Activated CD8-positive, alpha-beta T cell treated with anti-CD3 and anti-CD28 coated beads for 36 hours (primary cell): ENCODE results near the gene GDF11. TPM values are rescaled to one million over a fixed set of nuclear protein-coding genes. Genes with fewer than 3 reads are reported as not detected.

Experiments
- ATAC-seq: fragments of 200-7000 bp; cut with Tn5 transposase; one replicate; pipeline ENCODE4 v1.10.0; 2021; ENCODE audit warnings: mild to moderate bottlenecking, moderate library complexity
- CTCF ChIA-PET: fragments of 350-600 bp; sonication (Branson Sonifier 250); formaldehyde crosslinking; loops from one replicate; lab custom pipeline; 2021; ENCODE audit warnings: antibody characterized with exemption; lab: Charles Lee
- POLR2A ChIA-PET: fragments of 350-600 bp; sonication (Branson Sonifier 250); formaldehyde crosslinking; loops from one replicate; lab custom pipeline; 2021; ENCODE audit warnings: antibody characterized with exemption; lab: Charles Lee
- DNase-seq: peaks from one replicate; pipeline ENCODE4 v3.0.0-alpha.2; 2020
- H3K27ac Mint-ChIP-seq: one replicate; pipeline ENCODE4 v1.8.0; 2021; ENCODE audit warnings: mild to moderate bottlenecking, mixed read lengths
- H3K27me3 Mint-ChIP-seq: one replicate; pipeline ENCODE4 v1.8.0; 2021; ENCODE audit warnings: mixed read lengths
- H3K36me3 Mint-ChIP-seq: one replicate; pipeline ENCODE4 v1.8.0; 2021; ENCODE audit warnings: low read depth, mixed read lengths
- H3K4me1 Mint-ChIP-seq: one replicate; pipeline ENCODE4 v1.8.0; 2021; ENCODE audit warnings: low read depth, mixed read lengths
- H3K4me3 Mint-ChIP-seq: one replicate; pipeline ENCODE4 v1.8.0; 2021; ENCODE audit warnings: mild to moderate bottlenecking, moderate library complexity, mixed read lengths
- H3K9me3 Mint-ChIP-seq: one replicate; pipeline ENCODE4 v1.8.0; 2021; ENCODE audit warnings: mixed read lengths
- intact Hi-C: fragments of 100-400 bp; cut with micrococcal nuclease; formaldehyde crosslinking; loops from one replicate; pipeline ENCODE4 v1.10.0; 2022
- total RNA-seq, 2 experiments: library from RNA; stranded (reverse); gene quantifications; one replicate each; pipeline ENCODE4 v1.2.3, GENCODE V29; 2021
- TF ChIP-seq, protein P1 (sequence below): fragments of 200-600 bp; IDR thresholded peaks from one replicate; pipeline ENCODE4 v1.8.0; 2022; ENCODE audit warnings: antibody characterized with exemption, mild to moderate bottlenecking

Gene GDF11
- total RNA-seq, 2 experiments from 2014 or later: 7.4 to 9.3 TPM

GRCh38 chr12:55707219-55707671 is 35.7 kb upstream of the GDF11 start:
- intact Hi-C loops: no loop called here
- H3K9me3 Mint-ChIP-seq: no peaks in the 10 kb centered on the region
- peak overlapping the region; percentile 63 for H3K4me3 Mint-ChIP-seq
- POLR2A ChIA-PET: interaction anchor here (1.1 to 2.8 kb wide), 2 partner anchors 8 to 44 kb away, joined by 3 to 13 read pairs; partner anchors contain the start of gene BLOC1S1
- peaks cover 12% of the 10 kb centered on the region for H3K4me1 Mint-ChIP-seq
- H3K27ac Mint-ChIP-seq: no peak overlapping the region
- peaks cover 22% of the 10 kb centered on the region for H3K27me3 Mint-ChIP-seq
- DNase-seq (peak; percentile 37), ATAC-seq (peak; percentile 41)
- CTCF ChIA-PET: interaction anchor here (0.7 to 2.3 kb wide), 5 partner anchors 8 to 32 kb away, joined by 3 to 10 read pairs (median 4); partner anchors contain the start of gene BLOC1S1
- H3K36me3 Mint-ChIP-seq: no peaks in the 10 kb centered on the region
- TF ChIP-seq, protein P1, sequence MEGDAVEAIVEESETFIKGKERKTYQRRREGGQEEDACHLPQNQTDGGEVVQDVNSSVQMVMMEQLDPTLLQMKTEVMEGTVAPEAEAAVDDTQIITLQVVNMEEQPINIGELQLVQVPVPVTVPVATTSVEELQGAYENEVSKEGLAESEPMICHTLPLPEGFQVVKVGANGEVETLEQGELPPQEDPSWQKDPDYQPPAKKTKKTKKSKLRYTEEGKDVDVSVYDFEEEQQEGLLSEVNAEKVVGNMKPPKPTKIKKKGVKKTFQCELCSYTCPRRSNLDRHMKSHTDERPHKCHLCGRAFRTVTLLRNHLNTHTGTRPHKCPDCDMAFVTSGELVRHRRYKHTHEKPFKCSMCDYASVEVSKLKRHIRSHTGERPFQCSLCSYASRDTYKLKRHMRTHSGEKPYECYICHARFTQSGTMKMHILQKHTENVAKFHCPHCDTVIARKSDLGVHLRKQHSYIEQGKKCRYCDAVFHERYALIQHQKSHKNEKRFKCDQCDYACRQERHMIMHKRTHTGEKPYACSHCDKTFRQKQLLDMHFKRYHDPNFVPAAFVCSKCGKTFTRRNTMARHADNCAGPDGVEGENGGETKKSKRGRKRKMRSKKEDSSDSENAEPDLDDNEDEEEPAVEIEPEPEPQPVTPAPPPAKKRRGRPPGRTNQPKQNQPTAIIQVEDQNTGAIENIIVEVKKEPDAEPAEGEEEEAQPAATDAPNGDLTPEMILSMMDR: no peak

- H3K4me3 Mint-ChIP-seq: peak within 1 kb of the TSS; percentile 73
- no peaks in the 10 kb centered on the region for H3K9me3 Mint-ChIP-seq
- H3K36me3 Mint-ChIP-seq: no peaks in the 10 kb centered on the region
- no peak within 1 kb of the TSS for H3K27ac Mint-ChIP-seq
- POLR2A ChIA-PET: interaction anchor here (2.8 kb wide), 1 partner anchor 8 kb away, joined by 13 read pairs; the partner anchor contains the start of gene BLOC1S1
- peaks cover 22% of the 10 kb centered on the region for H3K27me3 Mint-ChIP-seq
- CTCF ChIA-PET: interaction anchor here (0.7 to 1.5 kb wide), 3 partner anchors 19 to 32 kb away, joined by 3 to 4 read pairs (median 4); no protein-coding TSS in a partner anchor
- intact Hi-C loops: no loop called here
- TF ChIP-seq, protein P1: no peak
- peaks cover 12% of the 10 kb centered on the region for H3K4me1 Mint-ChIP-seq
- ATAC-seq (peak; percentile 85), DNase-seq (peak; percentile 60)
Observed at GRCh38 chr12:55707841-55708694, 34.9 kb upstream of the GDF11 start, which contains the start of gene ITGA7. TSS of gene ITGA7 (minus strand) at chr12:55707904. CDS start at chr12:55707682, 222 bp downstream.

GRCh38 chr12:55708695-55709233 is 34.2 kb upstream of the GDF11 start:
- DNase-seq (no peak), ATAC-seq (no peak)
- intact Hi-C loops: no loop called here
- H3K9me3 Mint-ChIP-seq: no peaks in the 10 kb centered on the region
- H3K27me3 Mint-ChIP-seq: peaks cover 22% of the 10 kb centered on the region
- H3K36me3 Mint-ChIP-seq: no peaks in the 10 kb centered on the region
- TF ChIP-seq, protein P1: no peak
- ChIA-PET CTCF (no interaction called here), POLR2A (no interaction called here)
- H3K4me1 Mint-ChIP-seq: peaks cover 12% of the 10 kb centered on the region
- H3K4me3 Mint-ChIP-seq: peak overlapping the region; percentile 73
- no peak overlapping the region for H3K27ac Mint-ChIP-seq

GRCh38 chr12:55711786-55712553 is 31.0 kb upstream of the GDF11 start:
- peaks cover 3% of the 10 kb centered on the region for H3K36me3 Mint-ChIP-seq
- POLR2A ChIA-PET: interaction anchor here (1.2 kb wide), 1 partner anchor 17 kb away, joined by 4 read pairs; the partner anchor contains the start of gene CD63
- H3K4me1 Mint-ChIP-seq: peaks cover 20% of the 10 kb centered on the region
- H3K4me3 Mint-ChIP-seq: no peak overlapping the region
- no peaks in the 10 kb centered on the region for H3K9me3 Mint-ChIP-seq
- TF ChIP-seq, protein P1: no peak
- peaks cover 20% of the 10 kb centered on the region for H3K27me3 Mint-ChIP-seq
- CTCF ChIA-PET: interaction anchor here (1.5 to 2.4 kb wide), 2 partner anchors 12 to 55 kb away, joined by 7 to 12 read pairs; no protein-coding TSS in a partner anchor
- no peak for ATAC-seq
- DNase-seq: no peak
- H3K27ac Mint-ChIP-seq: no peak overlapping the region
- intact Hi-C loops: no loop called here
